ENCODE measurements around the gene IL7R. TPM values are rescaled to one million over a fixed set of nuclear protein-coding genes. Genes with fewer than 3 reads are reported as not detected.

The IL7R gene
- total RNA-seq, 2 experiments from 2014 or later: 4.6 to 62.2 TPM

- no peak for TF ChIP-seq EZH2phosphoT487 (IDR thresholded peaks at IDR 0.05; ENCODE audit: borderline replicate concordance, low read depth, low read length)
- TF ChIP-seq, protein P1, sequence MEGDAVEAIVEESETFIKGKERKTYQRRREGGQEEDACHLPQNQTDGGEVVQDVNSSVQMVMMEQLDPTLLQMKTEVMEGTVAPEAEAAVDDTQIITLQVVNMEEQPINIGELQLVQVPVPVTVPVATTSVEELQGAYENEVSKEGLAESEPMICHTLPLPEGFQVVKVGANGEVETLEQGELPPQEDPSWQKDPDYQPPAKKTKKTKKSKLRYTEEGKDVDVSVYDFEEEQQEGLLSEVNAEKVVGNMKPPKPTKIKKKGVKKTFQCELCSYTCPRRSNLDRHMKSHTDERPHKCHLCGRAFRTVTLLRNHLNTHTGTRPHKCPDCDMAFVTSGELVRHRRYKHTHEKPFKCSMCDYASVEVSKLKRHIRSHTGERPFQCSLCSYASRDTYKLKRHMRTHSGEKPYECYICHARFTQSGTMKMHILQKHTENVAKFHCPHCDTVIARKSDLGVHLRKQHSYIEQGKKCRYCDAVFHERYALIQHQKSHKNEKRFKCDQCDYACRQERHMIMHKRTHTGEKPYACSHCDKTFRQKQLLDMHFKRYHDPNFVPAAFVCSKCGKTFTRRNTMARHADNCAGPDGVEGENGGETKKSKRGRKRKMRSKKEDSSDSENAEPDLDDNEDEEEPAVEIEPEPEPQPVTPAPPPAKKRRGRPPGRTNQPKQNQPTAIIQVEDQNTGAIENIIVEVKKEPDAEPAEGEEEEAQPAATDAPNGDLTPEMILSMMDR (conservative IDR thresholded peaks at IDR 0.05; ENCODE audit: low read length): peak; percentile 88
- CTCF ChIA-PET (ENCODE audit: unreplicated experiment): no interaction called here
- POLR2A ChIA-PET: no interaction called here
- Histone ChIP-seq H3K9me3 (ENCODE audit: low read length) (no peaks in the 10 kb centered on the region), H2AFZ (ENCODE audit: low read length) (peak overlapping the region; percentile 54; the same call in 1 of the 2 replicates), H3K27ac (ENCODE audit: low read depth, low read length, poor library complexity, severe bottlenecking) (no peak overlapping the region), H3K4me2 (ENCODE audit: low read length) (no peak overlapping the region), H4K20me1 (ENCODE audit: insufficient read depth, low read length) (no peaks in the 10 kb centered on the region), H3K36me3 (ENCODE audit: insufficient read depth, low read length) (no peaks in the 10 kb centered on the region), H3K79me2 (ENCODE audit: insufficient read depth, low read depth, low read length) (no peaks in the 10 kb centered on the region), H3K9me2 (ENCODE audit: insufficient read depth, low read length) (no peaks in the 10 kb centered on the region; the same call in 1 of the 2 replicates), H3K4me3 (ENCODE audit: low read depth, low read length, poor library complexity, severe bottlenecking) (no peak overlapping the region), H3K4me1 (ENCODE audit: insufficient read depth, low read length, poor library complexity, severe bottlenecking) (peaks cover 6% of the 10 kb centered on the region)
- no TSS peak for BruUV-seq (replicated peaks)
- intact Hi-C loops (cut with micrococcal nuclease; ENCODE audit: unreplicated experiment): no loop called here
- peak; percentile 73 for DNase-seq (ENCODE audit: low spot score)
Observed at GRCh38 chr5:35815089-35815936, 41.4 kb upstream of the IL7R start.

GRCh38 chr5:35816881-35817521, 39.7 kb upstream of the IL7R start:
- DNase-seq (ENCODE audit: low spot score): no peak
- no peaks in the 10 kb centered on the region for H3K36me3 ChIP-seq (ENCODE audit: insufficient read depth, low read length)
- ChIA-PET POLR2A (interaction anchor here (0.6 kb wide), 1 partner anchor 143 kb away, joined by 5 read pairs; no protein-coding TSS in a partner anchor), CTCF (ENCODE audit: unreplicated experiment) (no interaction called here)
- H2AFZ ChIP-seq (ENCODE audit: low read length): no peak overlapping the region
- no peak overlapping the region for H3K4me3 ChIP-seq (ENCODE audit: low read depth, low read length, poor library complexity, severe bottlenecking)
- no peaks in the 10 kb centered on the region; the same call in 1 of the 2 replicates for H3K9me2 ChIP-seq (ENCODE audit: insufficient read depth, low read length)
- no peak overlapping the region for H3K4me2 ChIP-seq (ENCODE audit: low read length)
- H3K4me1 ChIP-seq (ENCODE audit: insufficient read depth, low read length, poor library complexity, severe bottlenecking): peaks cover 6% of the 10 kb centered on the region
- intact Hi-C loops (cut with micrococcal nuclease; ENCODE audit: unreplicated experiment): no loop called here
- H3K79me2 ChIP-seq (ENCODE audit: insufficient read depth, low read depth, low read length): no peaks in the 10 kb centered on the region
- TF ChIP-seq, protein P1 (conservative IDR thresholded peaks at IDR 0.05; ENCODE audit: low read length): no peak
- no peaks in the 10 kb centered on the region for H4K20me1 ChIP-seq (ENCODE audit: insufficient read depth, low read length)
- H3K27ac ChIP-seq (ENCODE audit: low read depth, low read length, poor library complexity, severe bottlenecking): no peak overlapping the region
- no peaks in the 10 kb centered on the region for H3K9me3 ChIP-seq (ENCODE audit: low read length)
- BruUV-seq (replicated peaks): no TSS peak

DNA sequence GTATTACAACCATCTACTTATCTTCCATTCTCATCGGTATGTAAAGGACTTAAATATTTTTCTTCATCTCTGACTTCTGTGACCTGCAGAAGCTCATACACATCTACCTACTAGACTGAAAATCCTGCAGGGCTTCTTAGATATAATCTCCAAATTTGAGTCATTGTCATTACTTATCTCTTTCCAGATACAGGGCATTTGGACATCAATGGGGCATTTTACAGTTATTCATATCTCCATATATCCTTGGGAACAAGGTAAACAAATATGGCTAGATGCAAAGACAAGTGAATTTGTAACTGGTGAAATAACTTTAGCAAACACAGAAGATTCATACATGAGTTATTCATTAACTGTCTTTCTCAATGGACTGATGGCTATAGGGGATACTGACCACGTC, 37.7 kb upstream of the IL7R start:
- no peak overlapping the region for H2AFZ ChIP-seq (ENCODE audit: low read length)
- ChIA-PET CTCF (ENCODE audit: unreplicated experiment) (no interaction called here), POLR2A (interaction anchor here (1.1 kb wide), 1 partner anchor 9 kb away, joined by 3 read pairs; no protein-coding TSS in a partner anchor)
- no peaks in the 10 kb centered on the region for H3K9me3 ChIP-seq (ENCODE audit: low read length)
- DNase-seq (ENCODE audit: low spot score): no peak
- no peaks in the 10 kb centered on the region for H3K36me3 ChIP-seq (ENCODE audit: insufficient read depth, low read length)
- H3K4me1 ChIP-seq (ENCODE audit: insufficient read depth, low read length, poor library complexity, severe bottlenecking): peaks cover 6% of the 10 kb centered on the region
- no peak overlapping the region for H3K27ac ChIP-seq (ENCODE audit: low read depth, low read length, poor library complexity, severe bottlenecking)
- BruUV-seq (replicated peaks): no TSS peak
- no peak overlapping the region for H3K4me2 ChIP-seq (ENCODE audit: low read length)
- H4K20me1 ChIP-seq (ENCODE audit: insufficient read depth, low read length): no peaks in the 10 kb centered on the region
- H3K79me2 ChIP-seq (ENCODE audit: insufficient read depth, low read depth, low read length): no peaks in the 10 kb centered on the region
- TF ChIP-seq EZH2phosphoT487 (IDR thresholded peaks at IDR 0.05; ENCODE audit: borderline replicate concordance, low read depth, low read length): no peak
- TF ChIP-seq, protein P1 (conservative IDR thresholded peaks at IDR 0.05; ENCODE audit: low read length): no peak
- H3K4me3 ChIP-seq (ENCODE audit: low read depth, low read length, poor library complexity, severe bottlenecking): no peak overlapping the region
- no peaks in the 10 kb centered on the region; the same call in 1 of the 2 replicates for H3K9me2 ChIP-seq (ENCODE audit: insufficient read depth, low read length)
- intact Hi-C loops (cut with micrococcal nuclease; ENCODE audit: unreplicated experiment): no loop called here
